GM13976 (cell line): ENCODE measurements around the gene PRM2.

Experiments
- DNase-seq: peaks from one replicate; pipeline ENCODE4 v3.0.0; 2012; ENCODE audit warnings: low spot score
- CTCF ChIP-seq: IDR thresholded peaks from 2 replicates; pipeline ENCODE4 v1.5.1; 2012; ENCODE audit warnings: borderline replicate concordance, mild to moderate bottlenecking; ENCODE audit not compliant: insufficient read depth; ENCODE audit errors: extremely low read depth, missing control alignments, control extremely low read depth
- in situ Hi-C: fragments of 300-500 bp; cut with MboI; formaldehyde crosslinking; loops from one replicate; pipeline ENCODE4 v1.12.0; 2022; ENCODE audit warnings: low sequenced_read_pairs, mixed read lengths, inconsistent platforms; ENCODE audit not compliant: unreplicated experiment

PRM2 gene

GRCh38 chr16:11312718-11313492 is 36.6 kb upstream of the PRM2 start:
- no peak for DNase-seq
- no peak for TF ChIP-seq CTCF
- in situ Hi-C loops: no loop called here

GRCh38 chr16:11310997-11311561 is 34.8 kb upstream of the PRM2 start:
- peak; percentile 70 for DNase-seq
- in situ Hi-C loops: no loop called here
- TF ChIP-seq CTCF: no peak

- no peak for DNase-seq
- in situ Hi-C loops: no loop called here
- no peak for TF ChIP-seq CTCF
Observed at GRCh38 chr16:11310634-11310977, 34.3 kb upstream of the PRM2 start.

- DNase-seq: no peak
- TF ChIP-seq CTCF: no peak
- in situ Hi-C loops: no loop called here
Observed at GRCh38 chr16:11309895-11310633, 33.8 kb upstream of the PRM2 start.

- no peak for TF ChIP-seq CTCF
- in situ Hi-C loops: no loop called here
- no peak for DNase-seq
Observed at GRCh38 chr16:11308493-11309283, 32.4 kb upstream of the PRM2 start.
